BLaER1 treated with 17β-estradiol and CSF1 and Interleukin-3, amounts not matched to agents 10 nM and 100 nM (cell line): ENCODE results near the gene CCIN.
"Not testable (repeated sequence)": the region's sequence is repeated elsewhere in the genome, so short reads cannot be mapped to it uniquely, and the experiment has no call there.

ENCODE experiments used
- H3K27ac ChIP-seq, 11 experiments: shearing (Covaris generic); formaldehyde crosslinking; 2 replicates each; pipeline ENCODE4 v1.8.1; 2022
- H3K27me3 ChIP-seq, 11 experiments: shearing (Covaris generic); formaldehyde crosslinking; 2 replicates each; pipeline ENCODE4 v1.8.1; 2022
- H3K36me3 ChIP-seq, 11 experiments: shearing (Covaris generic); formaldehyde crosslinking; 2 replicates each; pipeline ENCODE4 v1.8.1; 2022
- H3K4me1 ChIP-seq, 10 experiments: shearing (Covaris generic); formaldehyde crosslinking; 2 replicates each; pipeline ENCODE4 v1.8.1; 2022
- H3K4me2 ChIP-seq, 11 experiments: shearing (Covaris generic); formaldehyde crosslinking; 2 replicates each; pipeline ENCODE4 v1.8.1; 2022
- H3K4me3 ChIP-seq, 10 experiments: shearing (Covaris generic); formaldehyde crosslinking; 2 replicates each; pipeline ENCODE4 v1.8.1; 2022
- H3K9ac ChIP-seq, 11 experiments: shearing (Covaris generic); formaldehyde crosslinking; 2 replicates each; pipeline ENCODE4 v1.8.1; 2022
- H3K9me3 ChIP-seq, 11 experiments: shearing (Covaris generic); formaldehyde crosslinking; replicated peaks in 1 of 11; 2 replicates each; pipeline ENCODE4 v1.8.1; 2022
- H4K20me1 ChIP-seq, 11 experiments: shearing (Covaris generic); formaldehyde crosslinking; 2 replicates each; pipeline ENCODE4 v1.8.1; 2022
- Cebpa-rat ChIP-seq, 11 experiments: shearing (Covaris generic); IDR thresholded peaks; 2 replicates each; pipeline ENCODE4 v1.8.1; 2022

Gene CCIN

DNA sequence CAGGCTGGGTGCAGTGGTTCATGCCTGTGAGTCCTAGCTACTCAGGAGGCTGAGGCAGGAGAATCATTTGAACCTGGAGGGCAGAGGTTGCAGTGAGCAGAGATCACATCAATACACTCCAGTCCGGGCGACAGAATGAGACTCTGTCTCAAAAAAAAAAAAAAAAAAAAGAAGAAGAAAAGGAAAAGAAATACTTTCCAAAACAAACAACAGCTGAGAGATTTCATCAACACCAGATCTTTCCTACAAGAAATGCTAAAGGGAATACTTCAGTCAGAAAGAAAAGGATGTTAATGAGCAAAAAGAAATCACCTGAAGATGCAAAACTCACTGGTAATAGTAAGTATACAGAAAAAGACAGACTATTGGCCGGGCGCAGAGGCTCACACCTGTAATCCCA, 8.4 kb downstream of the CCIN start:
- TF ChIP-seq Cebpa-rat (IDR thresholded peaks at IDR 0.05) = no peak
- Histone ChIP-seq H4K20me1 (no peaks in the 10 kb centered on the region), H3K4me2 (no peak overlapping the region), H3K27ac (no peak overlapping the region), H3K9me3 (peaks cover 4 to 20% (median 16%) of the 10 kb centered on the region in 11 experiments; a peak in 19 of 22 replicates), H3K4me1 (peaks cover 4 to 19% (median 12%) of the 10 kb centered on the region in 10 experiments; a peak in 15 of 20 replicates), H3K36me3 (no peaks in the 10 kb centered on the region), H3K4me3 (no peak overlapping the region), H3K27me3 (no peaks in the 10 kb centered on the region), H3K9ac (no peak overlapping the region)

DNA sequence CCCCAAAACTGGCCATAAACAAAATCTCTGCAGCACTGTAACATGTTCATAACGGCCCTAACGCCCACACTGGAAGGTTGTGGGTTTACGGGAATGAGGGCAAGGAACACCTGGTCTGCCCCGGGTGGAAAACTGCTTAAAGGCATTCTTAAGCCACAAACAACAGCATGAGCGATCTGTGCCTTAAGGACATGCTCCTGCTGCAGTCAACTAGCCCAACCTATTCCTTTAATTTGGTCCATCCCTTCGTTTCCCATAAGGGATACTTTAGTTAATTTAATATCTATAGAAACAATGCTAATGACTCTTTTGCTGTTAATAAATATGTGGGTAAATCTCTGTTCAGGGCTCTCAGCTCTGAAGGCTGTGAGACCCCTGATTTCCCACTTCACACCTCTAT, 11.1 kb downstream of the CCIN start:
- not testable (repeated sequence) for H4K20me1 ChIP-seq, H3K9ac ChIP-seq, H3K27me3 ChIP-seq, H3K36me3 ChIP-seq, H3K4me2 ChIP-seq, H3K27ac ChIP-seq, H3K4me3 ChIP-seq
- Histone ChIP-seq H3K4me1 (peaks cover 4 to 19% (median 12%) of the 10 kb centered on the region in 10 experiments; a peak in 15 of 20 replicates), H3K9me3 (peaks cover 4 to 20% (median 16%) of the 10 kb centered on the region in 11 experiments; a peak in 19 of 22 replicates)

DNA sequence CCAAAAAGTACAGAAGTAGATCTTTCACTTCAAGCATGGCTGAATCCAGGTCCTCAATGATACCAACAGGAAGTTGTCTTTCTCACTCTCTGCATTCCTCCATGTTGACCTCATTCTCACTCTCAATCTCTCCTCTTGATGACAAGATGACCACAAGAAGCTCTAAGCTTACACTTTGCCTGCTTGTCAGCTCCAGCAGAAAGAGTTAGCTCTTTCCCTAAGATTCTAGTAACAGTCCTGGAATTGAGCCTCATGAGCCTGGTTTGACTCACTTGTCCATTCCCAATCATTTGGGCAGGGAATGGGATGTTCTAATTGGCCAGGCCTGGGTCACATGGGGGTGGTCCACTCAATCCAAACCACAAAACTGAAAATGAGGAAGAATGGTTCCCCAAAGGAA, 18.2 kb downstream of the CCIN start:
- peak overlapping the region in 6 of 11 experiments; percentile 2 to 48 (median 30); a peak in 12 of 22 replicates for H3K4me2 ChIP-seq

DNA sequence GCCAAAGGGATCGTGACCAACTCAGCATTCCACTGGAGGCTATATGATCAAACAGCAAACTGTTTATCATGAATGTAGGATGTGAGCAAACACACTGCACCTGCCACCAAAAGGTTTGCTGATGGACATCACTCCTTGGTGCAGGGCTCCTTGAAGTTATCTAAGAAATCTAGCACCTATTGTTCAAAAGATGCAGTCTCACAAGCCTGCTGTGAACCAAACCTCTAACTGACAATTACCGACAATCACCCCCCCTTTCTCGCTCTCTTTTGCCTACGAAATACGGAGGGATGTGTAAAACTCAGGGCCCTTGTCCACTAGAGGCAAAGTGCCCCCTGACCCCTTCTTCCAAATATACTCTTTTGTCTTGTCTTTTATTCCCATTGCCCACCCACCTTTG, 19.0 kb downstream of the CCIN start:
- Histone ChIP-seq H4K20me1 (peaks cover 17 to 24% (median 19%) of the 10 kb centered on the region in 11 experiments; a peak in 21 of 22 replicates), H3K4me1 (peaks cover 23 to 36% (median 31%) of the 10 kb centered on the region in 10 experiments), H3K36me3 (0 out of 22 replicates have a peak, but pooled peaks cover 0 to 3% (median 0%) of the 10 kb centered on the region in 11 experiments), H3K4me3 (no peak overlapping the region), H3K27me3 (no peaks in the 10 kb centered on the region), H3K4me2 (no peak overlapping the region), H3K27ac (no peak overlapping the region), H3K9me3 (no peaks in the 10 kb centered on the region), H3K9ac (no peak overlapping the region)
- no peak for TF ChIP-seq Cebpa-rat (IDR thresholded peaks at IDR 0.05)

More for the DNA sequence above, 18.2 kb downstream of the CCIN start:
- TF ChIP-seq Cebpa-rat (IDR thresholded peaks at IDR 0.05) = no peak
- Histone ChIP-seq H3K9me3 (no peaks in the 10 kb centered on the region), H4K20me1 (peaks cover 9 to 16% (median 11%) of the 10 kb centered on the region in 11 experiments; a peak in 21 of 22 replicates), H3K36me3 (no peaks in the 10 kb centered on the region), H3K4me1 (peaks cover 21 to 28% (median 23%) of the 10 kb centered on the region in 10 experiments), H3K4me3 (no peak overlapping the region), H3K27me3 (no peaks in the 10 kb centered on the region), H3K27ac (no peak overlapping the region), H3K9ac (no peak overlapping the region)

DNA sequence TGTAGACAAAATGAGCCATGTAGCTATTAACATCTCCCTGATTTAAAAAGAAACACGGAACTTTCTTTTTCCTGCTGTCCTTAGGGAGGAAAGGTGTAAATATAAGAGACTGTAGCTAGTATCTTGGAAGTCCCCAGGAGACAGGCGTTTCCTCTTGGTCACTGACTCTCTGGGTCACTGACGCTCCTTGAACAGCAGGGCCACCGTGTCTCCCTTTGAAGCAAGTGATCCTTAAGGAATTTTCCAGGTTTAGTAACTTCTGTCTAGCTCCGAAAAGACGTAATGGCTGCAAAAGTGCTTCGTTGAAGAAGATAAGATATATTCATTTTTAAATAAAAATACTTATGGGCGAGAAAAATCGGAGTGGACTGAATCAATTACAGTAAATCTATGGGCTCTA, 20.8 kb downstream of the CCIN start:
- Histone ChIP-seq H3K4me1 (peaks cover 40 to 54% (median 48%) of the 10 kb centered on the region in 10 experiments), H4K20me1 (peaks cover 35 to 42% (median 37%) of the 10 kb centered on the region in 11 experiments), H3K9me3 (no peaks in the 10 kb centered on the region), H3K27me3 (no peaks in the 10 kb centered on the region), H3K9ac (peak overlapping the region; percentile 95 to 99 (median 97)), H3K4me2 (peak overlapping the region; percentile 78 to 97 (median 89)), H3K36me3 (peaks cover 0 to 21% (median 10%) of the 10 kb centered on the region in 11 experiments; a peak in 17 of 22 replicates), H3K27ac (peak overlapping the region; percentile 93 to 99 (median 96)), H3K4me3 (peak overlapping the region; percentile 79 to 99 (median 94))
- no peak for TF ChIP-seq Cebpa-rat (IDR thresholded peaks at IDR 0.05)

DNA sequence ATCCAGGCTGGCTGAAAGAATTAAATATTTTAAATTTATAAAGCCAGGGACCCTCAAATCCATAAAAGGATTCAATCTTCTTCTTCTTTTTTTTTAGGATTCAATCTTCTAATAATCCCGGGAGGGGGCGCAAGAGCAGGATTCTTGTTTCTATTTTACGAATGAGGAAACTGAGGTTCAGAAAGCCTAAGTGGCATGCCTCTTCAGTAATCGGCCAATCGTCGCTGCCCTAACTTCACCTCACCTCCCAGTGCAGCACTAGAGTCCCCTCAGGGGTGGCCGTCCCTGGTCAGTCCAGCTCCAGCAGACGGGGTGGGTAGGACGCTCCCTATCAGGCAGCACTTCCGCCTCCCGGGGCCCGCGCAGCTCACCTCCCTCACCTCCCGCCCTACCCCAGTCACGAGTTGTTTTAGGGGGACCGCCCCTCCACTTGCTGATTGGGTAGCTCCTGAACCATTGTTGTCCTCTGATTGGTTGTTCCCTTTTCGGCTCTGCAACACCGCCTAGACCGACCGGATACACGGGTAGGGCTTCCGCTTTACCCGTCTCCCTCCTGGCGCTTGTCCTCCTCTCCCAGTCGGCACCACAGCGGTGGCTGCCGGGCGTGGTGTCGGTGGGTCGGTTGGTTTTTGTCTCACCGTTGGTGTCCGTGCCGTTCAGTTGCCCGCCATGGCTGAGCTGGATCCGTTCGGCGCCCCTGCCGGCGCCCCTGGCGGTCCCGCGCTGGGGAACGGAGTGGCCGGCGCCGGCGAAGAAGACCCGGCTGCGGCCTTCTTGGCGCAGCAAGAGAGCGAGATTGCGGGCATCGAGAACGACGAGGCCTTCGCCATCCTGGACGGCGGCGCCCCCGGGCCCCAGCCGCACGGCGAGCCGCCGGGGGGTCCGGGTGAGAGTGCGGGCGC, 21.5 kb downstream of the CCIN start, which contains the start of gene CLTA:
Gene CLTA, plus strand, starts transcription at position 534 of the 902 bp plus-strand sequence. Its CDS starts 136 bp downstream, at position 670.
- H4K20me1 ChIP-seq = peaks cover 42 to 48% (median 44%) of the 10 kb centered on the region in 11 experiments
- no peaks in the 10 kb centered on the region for H3K9me3 ChIP-seq
- H3K9ac ChIP-seq = peak within 1 kb of the TSS; percentile 95 to 99 (median 97)
- peaks cover 5 to 27% (median 17%) of the 10 kb centered on the region in 11 experiments; a peak in 21 of 22 replicates for H3K36me3 ChIP-seq
- H3K4me3 ChIP-seq = peak within 1 kb of the TSS; percentile 79 to 99 (median 94)
- TF ChIP-seq Cebpa-rat (IDR thresholded peaks at IDR 0.05) = no peak
- peak within 1 kb of the TSS; percentile 93 to 99 (median 96) for H3K27ac ChIP-seq
- H3K4me1 ChIP-seq = peaks cover 47 to 56% (median 49%) of the 10 kb centered on the region in 10 experiments
- peak within 1 kb of the TSS; percentile 95 to 99 (median 97) for H3K4me2 ChIP-seq
- no peaks in the 10 kb centered on the region for H3K27me3 ChIP-seq

DNA sequence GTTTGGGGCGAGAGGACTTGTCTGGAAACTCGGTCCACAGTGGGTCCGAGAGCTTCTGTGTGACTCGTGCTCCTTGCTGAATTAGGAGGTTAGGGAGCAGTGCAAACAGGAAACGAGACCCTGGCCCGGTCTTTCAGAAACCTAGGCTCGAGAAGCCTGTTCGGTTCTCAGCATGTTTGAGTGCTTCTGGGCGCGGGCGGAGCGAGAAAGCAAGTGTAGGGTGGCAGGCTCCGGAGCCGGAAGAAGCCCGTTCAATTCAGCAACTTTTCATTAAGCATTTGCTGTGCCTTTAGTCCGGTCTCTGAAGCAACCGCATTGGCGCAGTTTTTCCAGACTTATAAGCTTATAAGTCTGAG, 22.1 kb downstream of the CCIN start:
- peaks cover 47 to 56% (median 49%) of the 10 kb centered on the region in 10 experiments for H3K4me1 ChIP-seq
- peak overlapping the region; percentile 95 to 99 (median 97) for H3K4me2 ChIP-seq
- peak overlapping the region; percentile 93 to 99 (median 96) for H3K27ac ChIP-seq
- peak overlapping the region; percentile 95 to 99 (median 97) for H3K9ac ChIP-seq
- TF ChIP-seq Cebpa-rat (IDR thresholded peaks at IDR 0.05) = no peak
- peaks cover 48 to 55% (median 50%) of the 10 kb centered on the region in 11 experiments for H4K20me1 ChIP-seq
- H3K36me3 ChIP-seq = peaks cover 11 to 34% (median 22%) of the 10 kb centered on the region in 11 experiments; a peak in 21 of 22 replicates
- no peaks in the 10 kb centered on the region for H3K27me3 ChIP-seq
- H3K9me3 ChIP-seq = no peaks in the 10 kb centered on the region
- H3K4me3 ChIP-seq = peak overlapping the region; percentile 79 to 99 (median 94)

DNA sequence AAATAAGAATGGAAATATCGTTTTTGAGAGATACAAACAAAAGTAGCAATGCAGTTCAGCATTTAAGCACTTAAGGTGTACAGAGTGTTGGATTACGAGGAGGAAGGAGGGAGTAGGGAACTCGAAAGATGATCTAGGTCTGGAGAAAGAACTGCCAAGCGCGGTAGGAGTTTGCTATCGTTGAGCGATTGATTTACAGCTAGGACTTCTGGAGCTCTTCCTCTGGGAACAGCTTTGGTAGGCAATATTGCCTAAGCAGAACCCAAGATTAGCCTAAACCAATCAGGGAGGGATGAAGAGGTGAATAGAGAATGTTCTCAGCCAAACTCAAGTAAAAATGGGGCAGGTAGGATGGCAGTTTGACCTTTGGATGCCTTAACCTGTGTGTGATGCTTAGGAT, 22.5 kb downstream of the CCIN start:
- H3K4me1 ChIP-seq = peaks cover 47 to 56% (median 51%) of the 10 kb centered on the region in 10 experiments
- no peaks in the 10 kb centered on the region for H3K9me3 ChIP-seq
- TF ChIP-seq Cebpa-rat (IDR thresholded peaks at IDR 0.05) = no peak
- H3K36me3 ChIP-seq = peaks cover 15 to 38% (median 27%) of the 10 kb centered on the region in 11 experiments; a peak in 21 of 22 replicates
- H3K27me3 ChIP-seq = no peaks in the 10 kb centered on the region
- H3K4me3 ChIP-seq = peak overlapping the region; percentile 79 to 99 (median 94)
- peak overlapping the region; percentile 95 to 99 (median 97) for H3K4me2 ChIP-seq
- H3K9ac ChIP-seq = peak overlapping the region; percentile 95 to 99 (median 97)
- peaks cover 52 to 59% (median 54%) of the 10 kb centered on the region in 11 experiments for H4K20me1 ChIP-seq
- peak overlapping the region; percentile 93 to 99 (median 96) for H3K27ac ChIP-seq

DNA sequence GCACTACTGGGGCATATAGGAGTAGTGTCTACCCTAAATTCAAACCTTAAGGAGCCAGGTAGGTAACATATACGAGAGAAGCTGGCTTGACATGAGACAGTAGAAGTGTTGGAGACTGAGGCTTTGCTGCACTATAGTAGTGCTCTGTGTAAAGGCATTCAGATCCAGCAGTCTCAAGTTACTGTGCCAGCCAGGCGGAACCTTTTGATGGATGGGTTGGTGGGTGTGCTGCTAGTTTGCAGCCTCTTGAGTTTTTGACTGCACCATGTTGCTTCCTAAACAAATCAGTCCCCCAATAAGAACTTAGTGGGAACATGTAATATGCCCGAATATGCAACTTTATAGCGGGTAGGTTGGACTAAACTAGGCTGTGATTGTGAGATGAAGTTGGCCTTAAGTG, 23.0 kb downstream of the CCIN start:
- Histone ChIP-seq H3K27me3 (no peaks in the 10 kb centered on the region), H4K20me1 (peaks cover 57 to 64% (median 59%) of the 10 kb centered on the region in 11 experiments), H3K9me3 (no peaks in the 10 kb centered on the region), H3K4me2 (peak overlapping the region; percentile 95 to 99 (median 97)), H3K27ac (peak overlapping the region; percentile 93 to 99 (median 96); a peak in 20 of 22 replicates), H3K4me3 (peak overlapping the region; percentile 79 to 99 (median 94)), H3K9ac (peak overlapping the region; percentile 95 to 99 (median 97)), H3K36me3 (peaks cover 20 to 43% (median 32%) of the 10 kb centered on the region in 11 experiments; a peak in 21 of 22 replicates), H3K4me1 (peaks cover 44 to 56% (median 49%) of the 10 kb centered on the region in 10 experiments)
- TF ChIP-seq Cebpa-rat (IDR thresholded peaks at IDR 0.05) = no peak
